ENCODE measurements around the gene DIPK1B.

The DIPK1B gene

GRCh38 chr9:136740971-136741882, 28.9 kb downstream of the DIPK1B start:
- no peak for FAIRE-seq

DNA sequence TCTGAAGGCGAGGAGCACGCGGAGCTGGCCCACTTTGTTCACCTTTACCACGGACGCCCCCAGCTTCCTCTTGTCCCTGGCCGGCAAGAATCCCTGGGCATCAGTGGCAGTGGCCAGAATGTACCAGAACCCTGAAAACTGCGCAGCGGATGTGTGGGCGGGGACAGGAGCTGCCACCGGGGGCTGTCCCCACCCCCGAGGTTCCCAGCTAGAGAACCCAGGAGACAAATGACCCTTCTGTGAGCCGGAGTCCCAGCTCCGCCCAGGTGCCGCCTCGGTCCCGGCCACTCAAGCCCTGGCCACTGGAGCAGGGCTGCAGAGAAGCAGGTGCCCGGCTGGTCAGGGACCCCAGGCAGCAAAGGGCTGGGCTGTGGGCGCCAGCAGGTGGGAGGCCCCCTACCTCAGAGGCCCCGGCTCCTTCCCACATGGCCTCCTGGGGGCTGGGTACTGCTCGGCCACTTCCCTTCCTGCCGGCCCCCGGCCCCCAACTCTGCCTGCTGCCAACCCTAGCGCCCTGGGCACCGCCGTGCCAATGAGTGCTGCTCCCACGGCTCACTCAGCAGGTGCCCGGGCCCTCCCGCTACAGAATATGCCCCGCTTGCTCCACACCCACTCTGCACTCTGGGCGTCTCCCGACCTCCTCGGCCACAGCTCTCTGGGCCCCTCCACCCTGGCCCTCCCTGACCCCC, 29.7 kb downstream of the DIPK1B start:
- no peak for FAIRE-seq

DNA sequence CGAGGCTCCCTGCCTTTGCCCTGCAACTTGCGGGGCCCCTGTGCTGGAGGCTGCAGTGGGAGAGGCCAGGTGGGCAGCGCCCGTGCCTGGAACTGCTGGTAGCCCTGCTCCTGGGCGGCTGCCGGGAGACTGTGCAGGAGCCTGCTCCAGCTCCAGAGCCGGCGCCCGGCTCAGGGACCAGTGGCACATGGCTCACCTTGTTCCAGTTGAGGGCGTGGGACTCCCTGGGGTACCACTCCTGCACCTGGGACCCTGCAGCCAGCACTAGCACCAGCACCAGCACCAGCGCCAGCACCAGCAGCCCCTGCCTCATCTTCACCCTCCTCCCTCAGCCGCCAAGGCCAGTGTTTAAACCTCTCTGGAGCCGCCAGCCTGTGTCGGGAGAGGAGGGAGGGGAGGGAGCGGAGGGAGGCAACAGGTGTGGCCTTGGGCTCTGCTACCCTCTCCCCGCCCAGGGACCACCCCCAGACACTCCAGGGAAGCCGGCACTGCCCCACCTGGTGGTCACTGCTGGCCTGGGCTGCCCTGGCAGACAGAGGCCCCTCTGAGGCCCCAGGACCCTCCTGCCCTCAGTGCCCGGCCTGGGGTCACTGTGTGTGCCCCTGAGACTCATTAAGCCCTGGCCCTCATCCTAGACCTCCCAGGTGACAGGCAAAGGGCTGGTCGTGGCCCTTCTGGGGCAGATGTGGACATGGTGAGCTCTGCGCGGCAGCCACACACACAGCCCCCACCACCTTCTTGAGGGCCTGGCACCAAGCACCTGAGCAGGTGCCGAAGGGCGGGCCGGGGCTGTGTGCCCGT, 30.4 kb downstream of the DIPK1B start, which contains the start of gene LCN10:
LCN10 (minus strand) TSS at position 350 of the 801 bp plus-strand sequence; CDS start at position 313, 37 bp downstream.
- FAIRE-seq = no peak

GRCh38 chr9:136743639-136744211, 31.4 kb downstream of the DIPK1B start:
- no peak for FAIRE-seq

DNA sequence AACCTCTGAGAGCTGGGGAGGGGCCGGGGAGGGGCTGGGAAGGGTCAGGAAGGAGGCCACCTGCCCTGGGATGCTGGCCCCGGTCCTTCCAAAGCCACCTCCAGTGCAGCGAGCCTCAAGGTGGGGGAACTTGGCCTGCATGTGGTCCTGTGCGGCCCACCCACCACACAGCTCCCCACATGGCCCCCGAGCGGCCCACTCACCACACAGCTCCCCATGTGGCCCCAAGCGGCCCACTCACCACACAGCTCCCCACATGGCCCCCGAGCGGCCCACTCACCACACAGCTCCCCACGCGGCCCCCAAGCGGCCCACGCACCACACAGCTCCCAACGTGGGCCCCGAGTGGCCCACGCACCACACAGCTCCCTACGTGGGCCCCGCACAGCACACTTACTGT, 32.4 kb downstream of the DIPK1B start:
- FAIRE-seq = no peak

- FAIRE-seq = no peak
Observed at GRCh38 chr9:136745389-136746154, 33.2 kb downstream of the DIPK1B start.

- no peak for FAIRE-seq
Observed at GRCh38 chr9:136746155-136746490, 33.8 kb downstream of the DIPK1B start.

- no peak for FAIRE-seq
Observed at GRCh38 chr9:136746621-136747020, 34.2 kb downstream of the DIPK1B start.

DNA sequence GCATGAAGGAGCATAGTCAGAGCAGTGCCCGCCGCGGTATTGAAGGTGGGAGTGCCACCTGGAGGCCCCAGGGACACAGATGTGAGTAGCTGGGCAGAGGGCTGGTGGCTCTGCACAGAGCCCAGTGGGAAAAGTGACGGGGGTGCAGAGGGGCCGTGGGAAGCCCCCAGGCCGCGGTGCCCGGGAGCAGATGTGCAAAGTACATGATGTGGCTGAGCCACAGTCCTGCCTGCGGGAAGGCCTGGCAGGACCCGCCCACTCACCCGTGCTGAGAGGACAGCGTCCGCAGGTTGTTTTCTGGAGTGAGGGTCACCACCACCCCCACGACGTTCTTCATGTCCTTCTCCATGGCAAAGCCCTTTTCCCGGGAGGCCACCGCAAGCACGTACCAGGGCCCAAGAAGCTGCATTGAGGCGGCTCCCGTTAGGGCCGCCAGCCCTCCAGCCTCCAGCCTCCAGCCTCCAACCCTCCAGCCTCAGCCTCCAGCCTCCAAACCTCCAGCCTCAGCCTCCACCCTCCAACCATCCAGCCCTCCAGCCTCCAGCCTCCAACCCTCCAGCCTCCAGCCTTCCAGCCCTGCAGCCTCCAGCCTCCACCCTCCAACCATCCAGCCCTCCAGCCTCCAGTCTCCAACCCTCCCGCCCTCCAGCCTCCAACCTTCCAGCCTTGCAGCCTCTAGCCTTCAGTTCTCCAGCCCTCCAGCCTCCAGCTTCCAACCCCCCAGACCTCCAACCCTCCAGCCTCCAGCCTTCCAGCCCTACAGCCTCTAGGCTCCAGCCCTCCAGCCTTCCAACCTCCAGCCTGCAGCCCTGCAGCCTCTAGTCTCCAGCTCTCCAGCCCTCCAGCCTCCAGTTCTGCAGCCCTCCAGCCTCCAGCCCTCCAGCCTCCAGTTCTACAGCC, 35.0 kb downstream of the DIPK1B start:
- FAIRE-seq = no peak

GRCh38 chr9:136748201-136748600, 35.8 kb downstream of the DIPK1B start, which contains the start of gene LCN6:
TSS of gene LCN6 (minus strand) at chr9:136748525. CDS start at chr9:136748483, 42 bp downstream.
- FAIRE-seq = no peak

DNA sequence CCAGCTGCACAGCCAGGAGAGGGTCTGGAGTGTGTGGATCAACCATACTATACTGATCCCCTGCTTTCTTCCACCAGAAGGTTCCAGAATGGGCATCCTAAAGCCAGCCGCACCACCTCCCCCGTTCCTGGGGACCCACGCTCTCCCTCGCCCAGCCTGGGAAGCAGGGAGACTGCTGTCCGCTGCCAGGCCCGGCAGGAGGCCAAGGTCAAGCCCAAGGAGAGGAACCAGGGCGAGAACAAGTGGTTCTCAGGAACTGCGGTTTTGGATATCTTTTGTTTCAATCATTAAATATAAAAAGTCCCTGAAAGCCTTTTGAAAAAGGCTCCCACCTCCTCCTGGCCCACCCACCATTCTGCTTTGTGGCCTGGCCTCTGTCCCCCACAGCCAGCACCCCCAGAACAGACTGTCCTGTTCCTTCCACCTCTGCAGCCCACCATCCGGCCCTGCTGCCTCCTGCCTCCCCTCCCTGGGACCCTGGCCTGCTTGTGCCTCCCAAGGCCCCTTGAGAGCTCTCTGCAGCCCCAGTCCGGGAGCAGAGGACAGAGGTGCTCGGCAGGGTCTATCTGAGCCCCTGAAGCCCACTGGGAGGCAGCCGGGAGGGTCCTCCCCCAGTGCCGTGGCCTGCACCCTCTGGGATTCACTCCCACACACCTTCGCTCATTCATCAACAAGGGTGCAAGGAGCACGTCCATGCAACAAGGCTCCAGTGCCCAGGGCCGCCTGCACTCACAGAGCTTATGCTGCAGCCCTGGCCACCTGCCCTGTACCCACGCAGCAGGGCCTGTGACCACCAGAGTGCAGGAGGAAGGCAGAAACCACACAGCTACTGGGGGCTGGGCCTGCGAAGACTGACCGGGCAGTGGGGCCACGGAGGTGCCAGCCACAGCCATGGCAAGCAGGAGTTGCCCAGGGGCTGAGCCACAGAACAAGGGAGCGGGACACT, 36.6 kb downstream of the DIPK1B start:
- FAIRE-seq = no peak

DNA sequence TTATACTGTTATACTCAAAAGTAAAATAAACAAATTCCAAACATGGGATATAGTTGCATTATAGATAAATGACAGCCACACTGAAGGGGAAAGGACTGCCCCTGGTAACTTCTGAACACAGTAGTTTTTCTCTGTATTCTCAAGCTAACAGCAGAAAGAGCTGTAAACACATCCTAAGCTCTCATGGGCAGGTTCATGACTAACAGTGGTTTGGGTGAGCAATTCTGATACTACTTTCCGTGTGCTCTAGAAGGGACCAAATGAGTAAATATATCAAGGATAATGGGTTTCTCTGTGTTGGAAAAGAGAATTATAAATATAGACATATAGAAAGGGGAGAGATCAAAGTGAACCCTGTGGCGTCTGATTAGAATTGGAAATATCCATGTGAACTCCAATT, 38.2 kb downstream of the DIPK1B start:
- FAIRE-seq = no peak

- FAIRE-seq = no peak
Observed at GRCh38 chr9:136751244-136751643, 38.9 kb downstream of the DIPK1B start.

DNA sequence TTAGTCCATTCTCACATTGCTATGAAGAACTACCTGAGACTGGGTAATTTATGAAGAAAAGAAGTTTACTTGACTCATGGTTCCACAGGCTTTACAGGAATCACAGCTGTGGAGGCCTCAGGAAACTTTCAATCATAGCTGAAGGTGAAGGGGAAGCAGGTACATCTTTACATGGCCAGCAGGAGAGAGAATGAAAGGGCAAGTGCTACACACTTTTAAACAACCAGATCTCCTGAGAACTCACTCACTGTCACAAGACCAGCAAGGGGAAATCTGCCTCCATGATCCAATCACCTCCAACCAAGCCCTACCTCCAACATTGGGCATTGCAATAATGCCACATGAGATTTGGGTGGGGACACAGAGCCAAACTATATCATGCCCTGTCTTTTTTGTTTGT, 39.4 kb downstream of the DIPK1B start:
- no peak for FAIRE-seq

- FAIRE-seq = no peak
Observed at GRCh38 chr9:136753371-136754058, 41.1 kb downstream of the DIPK1B start.

DNA sequence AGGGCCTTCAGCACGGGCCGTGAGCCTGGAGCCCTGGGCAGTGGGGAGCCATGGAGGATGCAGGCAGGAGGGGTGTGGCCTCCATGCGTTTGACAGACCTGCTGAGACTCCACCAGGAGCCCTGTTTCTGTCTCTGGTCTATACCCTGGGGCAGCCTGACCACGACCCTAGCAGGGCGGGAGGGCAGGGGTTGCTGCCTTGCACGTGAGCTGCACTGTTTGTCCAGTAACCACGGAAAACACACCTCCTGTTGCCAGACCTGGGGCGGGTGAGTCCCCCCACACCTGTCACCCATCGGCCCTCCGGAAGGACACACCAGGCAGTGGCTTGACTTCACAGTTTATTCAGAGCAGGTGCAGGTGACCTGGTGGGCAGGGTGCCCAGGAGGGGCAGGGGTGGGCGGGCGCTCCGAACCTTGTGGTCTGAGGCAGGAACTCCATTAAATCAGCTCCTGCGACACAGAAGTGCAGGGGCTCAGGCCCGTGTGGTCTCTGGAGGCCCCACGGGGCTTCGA, 41.7 kb downstream of the DIPK1B start:
- no peak for FAIRE-seq

GRCh38 chr9:136754626-136755301, 42.4 kb downstream of the DIPK1B start:
- no peak for FAIRE-seq
